Calu3 (cell line): ENCODE measurements around the gene KRT78. TPM values are rescaled to one million over a fixed set of nuclear protein-coding genes. Genes with fewer than 3 reads are reported as not detected.

Experiments used
- BruUV-seq: library from RNA; stranded (reverse); fragments of 400-500 nt; replicated peaks from 2 replicates; lab custom pipeline; 2021; lab: Mats Ljungman, UMichigan
- CTCF ChIA-PET: fragments of 300-600 bp; sonication (Branson Sonifier 250); formaldehyde crosslinking; loops from one replicate; lab custom pipeline; 2022; ENCODE audit warnings: antibody characterized with exemption; lab: Charles Lee
- DNase-seq: peaks from one replicate; pipeline ENCODE4 v3.0.0; 2022
- H3K27ac Mint-ChIP-seq: one replicate; pipeline ENCODE4 v1.8.0; 2022; ENCODE audit warnings: mixed read lengths; ENCODE audit not compliant: unreplicated experiment
- H3K27me3 Mint-ChIP-seq: one replicate; pipeline ENCODE4 v1.8.0; 2022; ENCODE audit warnings: mixed read lengths; ENCODE audit not compliant: unreplicated experiment
- H3K36me3 Mint-ChIP-seq: one replicate; pipeline ENCODE4 v1.8.0; 2022; ENCODE audit warnings: mild to moderate bottlenecking, moderate library complexity, mixed read lengths; ENCODE audit not compliant: insufficient read depth, unreplicated experiment
- H3K4me1 Mint-ChIP-seq: one replicate; pipeline ENCODE4 v1.8.0; 2022; ENCODE audit warnings: mild to moderate bottlenecking, low read depth, mixed read lengths; ENCODE audit not compliant: unreplicated experiment
- H3K4me3 Mint-ChIP-seq: one replicate; pipeline ENCODE4 v1.8.0; 2022; ENCODE audit warnings: mild to moderate bottlenecking, low read depth, moderate library complexity, mixed read lengths; ENCODE audit not compliant: unreplicated experiment
- H3K9me3 Mint-ChIP-seq: one replicate; pipeline ENCODE4 v1.8.0; 2022; ENCODE audit warnings: low read depth, mixed read lengths; ENCODE audit not compliant: unreplicated experiment
- intact Hi-C: fragments of 100-400 bp; cut with micrococcal nuclease; formaldehyde crosslinking; loops from one replicate; pipeline ENCODE4 v1.10.0; 2022; ENCODE audit not compliant: unreplicated experiment
- total RNA-seq: library from RNA; stranded (reverse); gene quantifications from 2 replicates; pipeline ENCODE4 v1.2.3, GENCODE V29; 2022
- TF ChIP-seq, protein P1 (sequence below): fragments of 200-600 bp; IDR thresholded peaks from one replicate; pipeline ENCODE4 v1.8.0; 2022; ENCODE audit warnings: antibody characterized with exemption; ENCODE audit not compliant: unreplicated experiment

KRT78 gene
- total RNA-seq, 1 experiment from 2014 or later, result 0.59 TPM

DNA sequence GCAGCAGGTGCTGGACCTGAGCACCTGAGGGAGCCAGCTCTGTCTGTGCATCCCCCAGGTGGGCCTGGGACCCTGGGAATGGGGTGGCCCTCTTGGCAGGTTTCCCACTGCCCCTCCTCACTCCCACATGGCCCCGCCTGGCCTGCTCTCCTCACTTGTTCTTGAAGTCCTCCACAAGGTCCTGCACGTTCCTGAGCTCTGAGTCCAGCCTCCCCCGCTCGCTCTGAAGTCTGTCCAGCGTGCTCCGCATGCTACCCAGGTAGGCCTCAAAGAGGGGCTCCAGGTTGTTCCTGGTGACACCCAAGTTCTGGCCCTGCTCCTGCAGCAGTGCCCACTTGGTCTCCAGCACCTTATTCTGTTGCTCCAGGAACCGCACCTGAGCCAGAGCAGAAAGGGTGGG, 17.5 kb downstream of the KRT78 start:
- CTCF ChIA-PET, result no interaction called here
- BruUV-seq, result no TSS peak
- H3K27ac Mint-ChIP-seq, result no peak overlapping the region

DNA sequence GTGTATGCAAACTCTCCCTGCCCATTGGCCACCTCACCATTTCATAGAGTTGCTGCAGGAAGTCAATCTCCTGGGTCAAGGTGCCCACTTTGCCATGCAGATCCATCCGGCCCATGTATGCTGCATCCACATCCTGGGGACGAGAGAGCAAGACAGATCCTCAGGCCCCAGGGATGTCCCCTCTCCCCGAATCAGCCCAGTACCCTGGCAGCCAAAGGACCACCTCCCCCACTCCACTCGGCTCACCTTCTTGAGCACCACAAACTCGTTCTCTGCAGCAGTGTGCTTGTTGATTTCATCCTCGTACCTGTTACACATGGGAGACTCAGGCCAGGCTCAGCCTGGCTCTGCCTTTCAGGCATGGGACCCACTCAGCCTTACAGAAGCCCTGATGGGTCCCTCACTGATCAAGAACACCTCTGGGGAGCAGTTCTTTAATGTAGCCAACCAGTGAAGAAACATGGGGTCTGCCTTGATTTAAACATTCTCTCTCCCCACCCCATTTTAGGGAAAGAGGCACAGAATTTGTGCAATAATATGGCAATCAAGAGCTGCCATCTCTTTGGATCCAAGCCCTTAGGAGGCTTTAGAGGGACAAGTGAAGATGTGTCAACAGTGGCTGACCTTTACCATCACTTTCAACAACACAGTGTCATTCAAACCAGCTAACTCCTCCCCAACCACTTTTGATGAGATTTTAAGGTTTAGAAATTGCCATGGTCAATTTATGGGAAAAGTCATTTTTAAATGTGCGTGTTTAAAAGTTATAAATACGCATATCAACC, 18.6 kb downstream of the KRT78 start:
- no peak for DNase-seq
- Mint-ChIP-seq H3K27ac (no peak overlapping the region), H3K9me3 (no peaks in the 10 kb centered on the region), H3K4me3 (no peak overlapping the region), H3K4me1 (no peaks in the 10 kb centered on the region), H3K27me3 (no peaks in the 10 kb centered on the region), H3K36me3 (no peaks in the 10 kb centered on the region)
- TF ChIP-seq, protein P1, sequence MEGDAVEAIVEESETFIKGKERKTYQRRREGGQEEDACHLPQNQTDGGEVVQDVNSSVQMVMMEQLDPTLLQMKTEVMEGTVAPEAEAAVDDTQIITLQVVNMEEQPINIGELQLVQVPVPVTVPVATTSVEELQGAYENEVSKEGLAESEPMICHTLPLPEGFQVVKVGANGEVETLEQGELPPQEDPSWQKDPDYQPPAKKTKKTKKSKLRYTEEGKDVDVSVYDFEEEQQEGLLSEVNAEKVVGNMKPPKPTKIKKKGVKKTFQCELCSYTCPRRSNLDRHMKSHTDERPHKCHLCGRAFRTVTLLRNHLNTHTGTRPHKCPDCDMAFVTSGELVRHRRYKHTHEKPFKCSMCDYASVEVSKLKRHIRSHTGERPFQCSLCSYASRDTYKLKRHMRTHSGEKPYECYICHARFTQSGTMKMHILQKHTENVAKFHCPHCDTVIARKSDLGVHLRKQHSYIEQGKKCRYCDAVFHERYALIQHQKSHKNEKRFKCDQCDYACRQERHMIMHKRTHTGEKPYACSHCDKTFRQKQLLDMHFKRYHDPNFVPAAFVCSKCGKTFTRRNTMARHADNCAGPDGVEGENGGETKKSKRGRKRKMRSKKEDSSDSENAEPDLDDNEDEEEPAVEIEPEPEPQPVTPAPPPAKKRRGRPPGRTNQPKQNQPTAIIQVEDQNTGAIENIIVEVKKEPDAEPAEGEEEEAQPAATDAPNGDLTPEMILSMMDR, result no peak
- no TSS peak for BruUV-seq
- intact Hi-C loops, result no loop called here
- CTCF ChIA-PET, result interaction anchor here (0.7 kb wide), 1 partner anchor 163 kb away, joined by 3 read pairs; no protein-coding TSS in a partner anchor

More for the DNA sequence above, 17.5 kb downstream of the KRT78 start:
- Mint-ChIP-seq H3K4me3 (no peak overlapping the region), H3K4me1 (peaks cover 8% of the 10 kb centered on the region), H3K36me3 (no peaks in the 10 kb centered on the region), H3K9me3 (no peaks in the 10 kb centered on the region), H3K27me3 (no peaks in the 10 kb centered on the region)
- TF ChIP-seq, protein P1, result no peak
- no peak for DNase-seq
- intact Hi-C loops, result no loop called here

DNA sequence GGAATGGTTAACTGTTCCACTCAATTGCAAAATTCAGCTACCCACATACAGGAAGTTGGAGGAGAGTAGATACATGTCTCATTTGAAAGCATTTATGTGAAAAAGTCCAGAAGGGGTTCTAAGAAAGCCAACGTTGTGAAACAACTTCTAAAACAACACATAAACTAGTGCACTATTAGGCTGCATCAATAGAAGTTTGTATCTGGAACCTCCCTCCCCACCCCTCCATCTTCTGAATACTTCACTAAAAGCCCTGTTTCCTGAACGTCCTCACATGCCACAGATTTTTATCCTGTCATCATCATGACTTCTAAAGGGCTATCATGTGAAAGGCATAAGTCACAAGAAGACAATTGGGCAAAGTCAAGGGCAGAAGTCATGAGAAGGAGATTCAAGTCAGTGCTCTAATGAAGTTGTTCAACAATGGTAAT, 20.2 kb downstream of the KRT78 start:
- BruUV-seq, result no TSS peak
- H3K27me3 Mint-ChIP-seq, result no peaks in the 10 kb centered on the region
- no peak for DNase-seq
- CTCF ChIA-PET, result interaction anchor here (0.6 kb wide), 1 partner anchor 327 kb away, joined by 3 read pairs; no protein-coding TSS in a partner anchor
- no peaks in the 10 kb centered on the region for H3K4me1 Mint-ChIP-seq
- intact Hi-C loops, result no loop called here
- no peaks in the 10 kb centered on the region for H3K9me3 Mint-ChIP-seq
- H3K27ac Mint-ChIP-seq, result no peak overlapping the region
- TF ChIP-seq, protein P1, result no peak
- H3K4me3 Mint-ChIP-seq, result no peak overlapping the region
- no peaks in the 10 kb centered on the region for H3K36me3 Mint-ChIP-seq

DNA sequence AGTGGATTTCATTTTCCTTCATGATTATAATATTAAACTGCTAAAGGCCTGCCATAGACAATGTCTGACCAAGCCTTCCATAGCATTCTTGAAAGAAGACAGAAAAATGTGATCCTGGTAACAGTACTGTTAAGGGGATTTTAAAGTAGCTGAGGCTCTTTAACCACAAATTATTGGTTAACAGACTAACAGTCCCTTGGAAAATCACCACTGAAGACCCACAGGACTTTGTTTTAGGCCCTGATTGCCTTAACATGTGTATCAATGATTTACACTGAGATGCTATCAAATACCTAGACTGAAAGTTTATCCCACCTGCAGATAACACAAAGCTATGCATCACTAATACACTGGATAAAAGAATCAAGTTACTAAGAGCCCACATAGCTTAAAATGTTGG, 20.6 kb downstream of the KRT78 start:
- H3K36me3 Mint-ChIP-seq, result no peaks in the 10 kb centered on the region
- DNase-seq, result no peak
- CTCF ChIA-PET, result no interaction called here
- TF ChIP-seq, protein P1, result no peak
- no peaks in the 10 kb centered on the region for H3K27me3 Mint-ChIP-seq
- BruUV-seq, result no TSS peak
- H3K4me1 Mint-ChIP-seq, result peaks cover under 1% of the 10 kb centered on the region
- H3K27ac Mint-ChIP-seq, result no peak overlapping the region
- H3K4me3 Mint-ChIP-seq, result no peak overlapping the region
- intact Hi-C loops, result no loop called here
- no peaks in the 10 kb centered on the region for H3K9me3 Mint-ChIP-seq
